WERI-Rb-1 (cell line): Measurements from ENCODE around the gene ZNF821.
"Not testable (repeated sequence)": the region's sequence is repeated elsewhere in the genome, so short reads cannot be mapped to it uniquely, and the experiment has no call there.

Experiments used
- DNase-seq: peaks from one replicate; pipeline ENCODE4 v3.0.0-alpha.2; 2020
- H3K27ac ChIP-seq: fragments of 250-450 bp; sonication (Bioruptor Pico); 2 replicates; pipeline ENCODE4 v1.5.1; 2020; ENCODE audit warnings: mild to moderate bottlenecking, moderate library complexity
- H3K27me3 ChIP-seq: fragments of 250-450 bp; sonication (Bioruptor Pico); 2 replicates; pipeline ENCODE4 v1.5.1; 2021; ENCODE audit warnings: mild to moderate bottlenecking, low read depth, moderate library complexity; ENCODE audit not compliant: insufficient read depth, severe bottlenecking
- H3K36me3 ChIP-seq: fragments of 250-450 bp; sonication (Bioruptor Pico); 2 replicates; pipeline ENCODE4 v1.5.1; 2020; ENCODE audit warnings: mild to moderate bottlenecking, moderate library complexity
- H3K4me3 ChIP-seq: 2 replicates; pipeline ENCODE4 v1.5.1; 2011; ENCODE audit warnings: low read depth, mild to moderate bottlenecking, control low read depth, low read length
- H3K9me3 ChIP-seq: fragments of 250-450 bp; sonication (Bioruptor Pico); 2 replicates; pipeline ENCODE4 v1.5.1; 2021; ENCODE audit warnings: mild to moderate bottlenecking, moderate library complexity; ENCODE audit not compliant: severe bottlenecking
- TF ChIP-seq, protein P1 (sequence below): IDR thresholded peaks from 2 replicates; pipeline ENCODE4 v1.5.1; 2011; ENCODE audit warnings: low read depth, mild to moderate bottlenecking, control low read depth, inconsistent platforms, low read length

ZNF821 gene

DNA sequence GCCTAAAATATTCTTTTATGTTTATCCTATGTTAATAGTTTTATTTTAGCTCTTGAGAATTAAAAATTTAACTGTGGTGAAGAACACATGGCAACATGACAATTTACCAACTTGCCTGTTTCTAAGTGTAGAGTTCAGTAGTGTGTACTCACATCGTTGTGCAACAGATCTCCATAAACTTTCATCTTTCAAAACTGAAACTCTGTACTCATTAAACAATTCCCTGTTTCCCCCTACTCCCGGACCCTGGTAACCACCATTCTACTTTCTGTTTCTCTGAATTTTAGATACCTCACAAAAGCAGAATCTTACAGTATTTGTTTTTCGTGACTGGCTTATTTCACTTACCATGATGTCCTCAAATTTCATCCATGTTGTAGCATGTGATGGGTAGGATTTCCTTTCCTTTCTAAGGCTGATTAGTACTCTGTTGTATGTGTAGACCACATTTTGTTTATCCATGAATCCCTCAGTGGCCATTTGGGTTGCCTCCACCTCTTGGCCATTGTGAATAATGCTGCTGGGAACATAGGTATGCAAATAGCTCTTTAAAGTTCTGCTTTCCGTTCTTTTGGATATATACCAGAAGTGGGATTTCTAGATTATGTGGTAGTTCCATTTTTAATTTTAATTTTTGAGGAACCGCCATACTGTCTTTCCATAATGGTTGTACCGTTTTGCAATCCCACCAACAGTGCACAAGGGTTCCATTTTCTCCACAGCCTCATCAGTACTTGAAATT, 28.7 kb upstream of the ZNF821 start:
- Histone ChIP-seq H3K4me3 (no peak overlapping the region), H3K36me3 (peaks cover 51% of the 10 kb centered on the region), H3K27me3 (no peaks in the 10 kb centered on the region), H3K9me3 (no peaks in the 10 kb centered on the region), H3K27ac (no peak overlapping the region)
- no peak for DNase-seq
- TF ChIP-seq, protein P1, sequence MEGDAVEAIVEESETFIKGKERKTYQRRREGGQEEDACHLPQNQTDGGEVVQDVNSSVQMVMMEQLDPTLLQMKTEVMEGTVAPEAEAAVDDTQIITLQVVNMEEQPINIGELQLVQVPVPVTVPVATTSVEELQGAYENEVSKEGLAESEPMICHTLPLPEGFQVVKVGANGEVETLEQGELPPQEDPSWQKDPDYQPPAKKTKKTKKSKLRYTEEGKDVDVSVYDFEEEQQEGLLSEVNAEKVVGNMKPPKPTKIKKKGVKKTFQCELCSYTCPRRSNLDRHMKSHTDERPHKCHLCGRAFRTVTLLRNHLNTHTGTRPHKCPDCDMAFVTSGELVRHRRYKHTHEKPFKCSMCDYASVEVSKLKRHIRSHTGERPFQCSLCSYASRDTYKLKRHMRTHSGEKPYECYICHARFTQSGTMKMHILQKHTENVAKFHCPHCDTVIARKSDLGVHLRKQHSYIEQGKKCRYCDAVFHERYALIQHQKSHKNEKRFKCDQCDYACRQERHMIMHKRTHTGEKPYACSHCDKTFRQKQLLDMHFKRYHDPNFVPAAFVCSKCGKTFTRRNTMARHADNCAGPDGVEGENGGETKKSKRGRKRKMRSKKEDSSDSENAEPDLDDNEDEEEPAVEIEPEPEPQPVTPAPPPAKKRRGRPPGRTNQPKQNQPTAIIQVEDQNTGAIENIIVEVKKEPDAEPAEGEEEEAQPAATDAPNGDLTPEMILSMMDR, result no peak

DNA sequence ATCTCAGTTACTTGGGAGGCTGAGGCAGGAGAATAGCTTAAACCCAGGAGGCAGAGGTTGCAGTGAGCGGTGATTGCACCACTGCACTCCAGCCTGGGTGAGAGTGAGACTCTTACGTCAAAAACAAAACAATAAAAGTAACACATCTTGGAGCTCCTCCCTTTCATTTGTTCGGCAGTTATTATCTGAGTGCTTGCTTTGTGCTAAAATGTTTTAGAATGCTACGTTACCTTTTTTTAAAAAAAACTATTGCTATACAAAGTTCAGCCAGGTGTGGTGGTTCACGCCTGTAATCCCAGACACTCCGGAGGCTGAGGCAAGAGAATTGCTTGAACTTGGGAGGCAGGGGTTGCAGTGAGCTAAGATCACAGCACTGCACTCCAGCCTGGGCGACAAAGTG, 27.1 kb upstream of the ZNF821 start:
- Histone ChIP-seq H3K9me3 (no peaks in the 10 kb centered on the region), H3K27ac (no peak overlapping the region), H3K27me3 (no peaks in the 10 kb centered on the region), H3K36me3 (peaks cover 35% of the 10 kb centered on the region), H3K4me3 (no peak overlapping the region)
- DNase-seq, result no peak
- TF ChIP-seq, protein P1, result no peak

DNA sequence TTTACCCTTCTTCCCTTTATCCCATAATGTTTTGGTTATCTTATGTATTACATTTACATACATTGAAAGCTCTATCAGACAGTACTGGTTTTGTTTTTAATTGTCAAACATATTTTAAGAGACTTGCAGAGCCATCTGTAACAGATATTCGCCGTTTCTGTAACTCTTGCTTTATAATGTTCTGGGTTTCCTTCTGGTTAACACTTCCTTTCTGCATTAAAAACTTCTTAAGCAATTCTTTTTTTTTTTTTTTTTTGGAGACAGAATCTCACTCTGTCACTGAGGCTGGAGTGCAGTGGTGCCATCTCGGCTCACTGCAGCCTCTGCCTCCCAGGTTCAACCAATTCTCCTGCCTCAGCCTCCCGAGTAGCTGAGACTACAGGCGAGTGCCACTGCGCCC, 21.8 kb upstream of the ZNF821 start:
- not testable (repeated sequence) for H3K4me3 ChIP-seq, H3K27ac ChIP-seq, H3K9me3 ChIP-seq, DNase-seq, H3K27me3 ChIP-seq
- peaks cover 13% of the 10 kb centered on the region for H3K36me3 ChIP-seq

DNA sequence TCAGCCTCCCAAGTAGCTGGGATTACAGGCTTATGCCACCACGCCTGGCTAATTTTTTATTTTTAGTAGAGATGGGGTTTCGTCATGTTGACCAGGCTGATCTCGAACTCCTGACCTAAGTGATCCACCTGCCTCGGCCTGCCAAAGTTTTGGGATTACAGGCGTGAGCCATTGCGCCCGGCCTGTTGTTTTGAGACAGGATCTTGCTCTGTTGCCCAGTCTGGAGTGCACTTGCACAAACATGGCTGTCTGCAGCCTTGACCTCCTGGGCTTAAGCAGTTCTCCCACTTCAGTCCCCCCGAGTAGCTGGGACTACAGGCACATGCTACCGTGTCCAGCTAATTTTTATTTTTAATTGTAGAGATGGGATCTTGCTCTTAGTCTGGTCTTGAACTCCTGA, 20.3 kb upstream of the ZNF821 start:
- TF ChIP-seq, protein P1, result no peak
- no peak overlapping the region for H3K27ac ChIP-seq
- no peaks in the 10 kb centered on the region for H3K27me3 ChIP-seq
- no peaks in the 10 kb centered on the region for H3K9me3 ChIP-seq
- H3K36me3 ChIP-seq, result peaks cover 5% of the 10 kb centered on the region
- no peak overlapping the region for H3K4me3 ChIP-seq
- no peak for DNase-seq

DNA sequence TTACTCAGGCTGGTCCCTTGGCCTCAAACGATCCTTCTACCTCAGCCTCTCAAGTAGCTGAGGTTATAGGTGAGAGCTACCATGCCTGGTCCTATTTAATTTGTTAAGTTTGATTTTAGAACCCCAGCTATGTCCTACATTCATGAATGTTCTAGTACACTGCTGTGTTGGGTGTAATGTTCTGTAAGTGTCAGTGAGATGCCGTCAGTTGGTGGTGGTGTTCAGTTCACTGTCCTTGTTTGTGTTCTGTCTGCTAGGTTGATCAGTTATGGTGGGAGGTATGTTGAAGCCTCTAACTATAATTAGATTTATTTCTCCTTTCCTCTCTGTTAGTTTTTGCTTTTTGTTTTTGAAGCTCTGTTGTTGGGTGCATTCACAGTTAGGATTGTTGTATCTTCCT, 19.6 kb upstream of the ZNF821 start:
- Histone ChIP-seq H3K4me3 (no peak overlapping the region), H3K9me3 (no peaks in the 10 kb centered on the region), H3K27me3 (no peaks in the 10 kb centered on the region), H3K27ac (no peak overlapping the region), H3K36me3 (peaks cover 3% of the 10 kb centered on the region)
- DNase-seq, result no peak
- TF ChIP-seq, protein P1, result no peak

DNA sequence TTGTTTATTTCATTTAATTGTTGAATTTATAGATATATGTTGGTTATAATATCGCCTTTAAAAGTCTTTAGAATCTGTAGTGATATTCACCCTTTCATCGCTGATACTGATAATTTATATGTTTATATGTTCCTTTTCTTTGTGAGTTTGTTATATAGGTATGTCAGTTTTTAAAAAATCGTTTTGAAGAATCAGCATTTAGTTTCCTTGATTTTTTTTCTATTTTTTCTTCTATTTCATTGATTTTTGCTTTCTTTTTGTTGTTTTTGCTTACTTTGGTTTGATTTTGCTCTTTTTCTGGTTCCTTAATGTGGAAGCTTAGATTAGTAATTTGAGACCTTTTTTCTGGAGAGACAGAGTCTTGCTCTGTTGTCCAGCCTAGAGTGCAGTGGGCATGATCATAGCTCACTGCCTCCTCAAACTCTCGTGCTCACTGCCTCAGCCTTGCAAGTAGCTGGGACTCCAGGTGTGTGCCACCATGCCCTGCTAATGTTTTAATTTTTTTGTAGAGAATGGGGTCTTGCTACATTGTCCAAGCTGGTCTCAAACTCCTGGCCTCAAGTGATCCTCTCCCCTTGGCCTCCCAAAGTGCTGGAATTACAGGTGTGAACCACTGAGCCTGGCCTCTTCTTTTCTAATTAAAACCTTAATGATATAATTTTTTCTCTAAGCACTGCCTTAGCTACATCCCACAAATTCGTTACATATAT, 18.8 kb upstream of the ZNF821 start:
- Histone ChIP-seq H3K27ac (no peak overlapping the region), H3K27me3 (no peaks in the 10 kb centered on the region), H3K36me3 (peaks cover 5% of the 10 kb centered on the region), H3K9me3 (no peaks in the 10 kb centered on the region), H3K4me3 (no peak overlapping the region)
- TF ChIP-seq, protein P1, result no peak
- DNase-seq, result no peak
